GM18499 (cell line): ENCODE results near the gene CLN6.
"Not testable (repeated sequence)": the region's sequence is repeated elsewhere in the genome, so short reads cannot be mapped to it uniquely, and the experiment has no call there.

Experiments
- ATAC-seq: cut with Tn5 transposase; IDR thresholded peaks from one replicate; pipeline ENCODE4 v1.9.1; 2021; ENCODE audit warnings: moderate number of reproducible peaks; ENCODE audit not compliant: insufficient read depth, unreplicated experiment

The CLN6 gene

GRCh38 chr15:68195336-68196112, 34.0 kb downstream of the CLN6 start:
- no peak for ATAC-seq

GRCh38 chr15:68192804-68193486, 36.6 kb downstream of the CLN6 start:
- no peak for ATAC-seq

- no peak for ATAC-seq
These were observed 37.4 kb downstream of the CLN6 start for GRCh38 chr15:68192117-68192516.

GRCh38 chr15:68191555-68191954, 38.0 kb downstream of the CLN6 start:
- ATAC-seq: no peak

GRCh38 chr15:68190048-68190447, 39.5 kb downstream of the CLN6 start:
- ATAC-seq: no peak

GRCh38 chr15:68188647-68189046, 40.9 kb downstream of the CLN6 start:
- ATAC-seq: no peak

GRCh38 chr15:68187559-68187958, 42.0 kb downstream of the CLN6 start:
- ATAC-seq: no peak

- ATAC-seq: no peak
These were observed 42.7 kb downstream of the CLN6 start for GRCh38 chr15:68186671-68187397.

- ATAC-seq: no peak
These were observed 44.7 kb downstream of the CLN6 start for GRCh38 chr15:68184616-68185480.

GRCh38 chr15:68183616-68184315, 45.8 kb downstream of the CLN6 start:
- no peak for ATAC-seq

GRCh38 chr15:68177742-68178141, 51.8 kb downstream of the CLN6 start:
- no peak for ATAC-seq

GRCh38 chr15:68176601-68177000, 52.9 kb downstream of the CLN6 start:
- ATAC-seq: no peak

- ATAC-seq: no peak
These were observed 54.0 kb downstream of the CLN6 start for GRCh38 chr15:68175526-68175925.

GRCh38 chr15:68173119-68173518, 56.4 kb downstream of the CLN6 start:
- no peak for ATAC-seq

- ATAC-seq: not testable (repeated sequence)
These were observed 57.5 kb downstream of the CLN6 start for GRCh38 chr15:68172037-68172436.

GRCh38 chr15:68166847-68167246, 62.7 kb downstream of the CLN6 start:
- no peak for ATAC-seq

GRCh38 chr15:68163191-68163590, 66.3 kb downstream of the CLN6 start:
- no peak for ATAC-seq

- no peak for ATAC-seq
These were observed 71.4 kb downstream of the CLN6 start for GRCh38 chr15:68158046-68158628.

GRCh38 chr15:68157074-68157473, 72.5 kb downstream of the CLN6 start:
- no peak for ATAC-seq
